GM12874 (cell line): ENCODE data around the gene EPHA8.

Experiments
- TF ChIP-seq, protein P1 (sequence below): IDR thresholded peaks from 2 replicates; pipeline ENCODE4 v1.5.1; 2011; ENCODE audit warnings: low read depth, mild to moderate bottlenecking, control low read depth, low read length, moderate library complexity; ENCODE audit not compliant: insufficient read depth

The EPHA8 gene

GRCh38 chr1:22536506-22536905 lies 26.8 kb upstream of the EPHA8 start:
- TF ChIP-seq, protein P1, sequence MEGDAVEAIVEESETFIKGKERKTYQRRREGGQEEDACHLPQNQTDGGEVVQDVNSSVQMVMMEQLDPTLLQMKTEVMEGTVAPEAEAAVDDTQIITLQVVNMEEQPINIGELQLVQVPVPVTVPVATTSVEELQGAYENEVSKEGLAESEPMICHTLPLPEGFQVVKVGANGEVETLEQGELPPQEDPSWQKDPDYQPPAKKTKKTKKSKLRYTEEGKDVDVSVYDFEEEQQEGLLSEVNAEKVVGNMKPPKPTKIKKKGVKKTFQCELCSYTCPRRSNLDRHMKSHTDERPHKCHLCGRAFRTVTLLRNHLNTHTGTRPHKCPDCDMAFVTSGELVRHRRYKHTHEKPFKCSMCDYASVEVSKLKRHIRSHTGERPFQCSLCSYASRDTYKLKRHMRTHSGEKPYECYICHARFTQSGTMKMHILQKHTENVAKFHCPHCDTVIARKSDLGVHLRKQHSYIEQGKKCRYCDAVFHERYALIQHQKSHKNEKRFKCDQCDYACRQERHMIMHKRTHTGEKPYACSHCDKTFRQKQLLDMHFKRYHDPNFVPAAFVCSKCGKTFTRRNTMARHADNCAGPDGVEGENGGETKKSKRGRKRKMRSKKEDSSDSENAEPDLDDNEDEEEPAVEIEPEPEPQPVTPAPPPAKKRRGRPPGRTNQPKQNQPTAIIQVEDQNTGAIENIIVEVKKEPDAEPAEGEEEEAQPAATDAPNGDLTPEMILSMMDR, result no peak

DNA sequence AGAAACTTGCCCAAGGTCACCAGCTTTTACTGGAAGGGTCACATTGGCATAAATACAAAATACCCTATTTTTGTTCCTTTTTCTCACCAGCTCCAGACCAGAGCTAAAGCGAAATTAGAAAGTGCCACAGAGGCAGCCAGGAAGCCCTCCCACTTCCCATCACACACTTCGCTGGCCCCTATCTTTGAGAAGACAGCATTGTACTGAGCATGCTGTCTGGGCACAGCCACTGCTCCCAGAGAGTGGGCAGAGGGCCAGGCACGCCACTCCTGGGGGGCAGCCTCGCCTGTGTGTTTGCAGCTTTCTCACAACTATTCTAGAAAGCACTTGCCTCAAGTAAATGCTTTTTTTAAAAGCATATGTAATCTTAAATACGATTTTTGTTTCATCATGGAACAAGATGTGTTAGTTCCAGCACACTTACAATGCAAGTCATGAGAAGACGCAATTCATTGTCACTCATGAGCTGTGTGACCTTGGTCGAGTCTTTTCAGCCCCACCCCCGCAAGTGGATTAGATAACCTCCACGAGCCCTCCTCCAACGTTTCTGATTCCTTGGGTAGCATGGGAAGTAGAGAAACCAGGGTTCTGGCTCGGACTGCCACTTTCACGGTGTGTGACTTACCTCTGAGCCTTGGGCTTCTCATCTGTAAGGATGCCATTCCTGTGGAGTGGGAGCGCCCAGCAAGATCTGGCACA lies 25.7 kb upstream of the EPHA8 start:
- TF ChIP-seq, protein P1, result no peak

DNA sequence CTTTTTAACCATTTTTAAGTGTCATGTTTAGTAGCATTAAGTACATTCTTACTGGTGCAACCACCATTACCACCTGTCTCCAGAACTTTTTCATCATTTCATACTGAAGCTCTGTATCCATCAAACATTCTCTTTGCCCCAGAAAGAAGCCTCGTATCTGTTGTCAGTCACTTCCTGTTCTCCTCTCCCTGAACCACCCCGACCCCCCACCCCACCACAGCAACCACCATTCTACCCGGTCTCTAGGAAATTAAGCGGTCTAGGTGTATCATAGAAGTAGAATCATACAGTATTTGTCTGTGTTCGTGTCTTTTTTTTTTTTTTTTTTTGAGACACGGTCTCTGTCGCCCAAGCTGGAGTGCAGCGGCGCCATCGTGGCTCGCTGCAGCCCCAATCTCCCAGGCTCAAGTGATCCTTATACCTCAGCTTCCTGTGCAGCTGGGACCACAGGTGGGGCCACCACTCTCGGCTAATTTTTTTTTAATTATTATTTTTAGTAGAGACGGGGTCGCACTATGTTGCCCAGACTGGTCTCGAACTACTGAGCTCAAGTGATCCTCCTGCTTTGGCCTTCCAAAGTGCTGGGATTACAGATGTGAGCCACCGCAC lies 23.7 kb upstream of the EPHA8 start:
- TF ChIP-seq, protein P1, result no peak

DNA sequence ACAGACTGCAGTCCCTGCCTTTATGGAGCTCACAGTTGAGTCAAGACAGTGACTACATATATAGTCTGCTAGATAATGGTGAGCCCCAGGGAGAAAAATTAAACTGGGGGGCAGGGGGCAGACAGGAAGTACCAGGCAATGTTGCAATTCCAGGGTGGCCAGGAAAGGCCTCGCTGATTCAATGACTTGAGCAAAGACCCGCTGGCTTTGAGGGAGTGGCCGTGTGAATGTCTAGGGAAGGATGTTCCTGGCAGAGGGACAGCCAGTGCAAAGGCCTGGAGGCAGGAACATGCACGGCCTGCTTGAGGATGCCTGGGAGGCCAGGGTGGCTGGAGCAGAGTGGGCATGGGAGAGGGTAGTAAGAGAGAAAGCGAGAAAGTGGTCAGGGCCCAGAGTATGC lies 23.0 kb upstream of the EPHA8 start:
- TF ChIP-seq, protein P1, result no peak

GRCh38 chr1:22542886-22543285 lies 20.4 kb upstream of the EPHA8 start:
- TF ChIP-seq, protein P1, result no peak

DNA sequence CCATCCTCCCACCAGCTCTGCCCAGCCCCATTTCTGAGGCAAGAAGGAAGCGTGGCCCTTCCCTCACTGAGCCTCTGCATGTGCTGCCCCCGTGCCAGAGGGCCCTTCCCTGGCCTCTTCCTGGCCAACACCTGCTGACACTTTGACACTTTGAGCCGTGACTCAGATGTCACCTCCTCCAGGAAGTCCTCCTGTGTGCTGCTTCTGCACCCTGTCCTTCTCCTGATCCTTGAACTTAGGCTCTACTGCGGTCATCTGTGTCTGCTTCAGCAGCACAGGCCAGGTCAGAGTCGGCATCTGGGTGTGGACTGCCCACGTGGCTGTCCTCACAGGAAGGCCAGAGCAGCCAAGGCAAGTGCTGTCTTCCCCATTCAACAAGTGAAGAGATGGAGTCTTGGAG lies 19.6 kb upstream of the EPHA8 start:
- TF ChIP-seq, protein P1, result no peak

GRCh38 chr1:22544606-22545005 lies 18.7 kb upstream of the EPHA8 start:
- TF ChIP-seq, protein P1, result no peak
